HepG2 (cell line): ENCODE data around the gene CCT3. TPM values are rescaled to one million over a fixed set of nuclear protein-coding genes. Genes with fewer than 3 reads are reported as not detected.

Experiments
- FLYWCH1 ChIP-seq: sonication (generic); formaldehyde crosslinking; IDR thresholded peaks from 2 replicates; pipeline ENCODE4 v1.8.1; 2023; ENCODE audit warnings: mild to moderate bottlenecking, missing genetic modification reagents
- NCOA2 ChIP-seq: sonication (generic); formaldehyde crosslinking; IDR thresholded peaks from 2 replicates; pipeline ENCODE4 v1.8.0; 2022; ENCODE audit warnings: inconsistent platforms
- PRDM15 ChIP-seq: sonication (generic); formaldehyde crosslinking; IDR thresholded peaks from 2 replicates; pipeline ENCODE4 v1.4.0; 2020; ENCODE audit warnings: missing genetic modification reagents
- TEAD3 ChIP-seq: optimal IDR thresholded peaks from 2 replicates; pipeline ENCODE3; 2016; ENCODE audit warnings: borderline replicate concordance
- TOPORS ChIP-seq: sonication (generic); formaldehyde crosslinking; IDR thresholded peaks from 2 replicates; pipeline ENCODE4 v1.8.0; 2023; ENCODE audit warnings: mild to moderate bottlenecking, missing genetic modification reagents
- WIZ ChIP-seq: sonication (generic); formaldehyde crosslinking; IDR thresholded peaks from 2 replicates; pipeline ENCODE4 v1.5.1; 2020; ENCODE audit warnings: mild to moderate bottlenecking, missing genetic modification reagents
- ZBTB38 ChIP-seq: sonication (generic); formaldehyde crosslinking; IDR thresholded peaks from 2 replicates; pipeline ENCODE4 v1.5.1; 2020; ENCODE audit warnings: mild to moderate bottlenecking, missing genetic modification reagents
- ZHX1 ChIP-seq: sonication (generic); formaldehyde crosslinking; IDR thresholded peaks from 2 replicates; pipeline ENCODE4 v1.8.1; 2022; ENCODE audit warnings: low read depth, mild to moderate bottlenecking, missing genetic modification reagents
- ZNF550 ChIP-seq: sonication (generic); formaldehyde crosslinking; IDR thresholded peaks from 2 replicates; pipeline ENCODE4 v1.4.0; 2020; ENCODE audit warnings: mild to moderate bottlenecking, missing genetic modification reagents, borderline replicate concordance
- ZNF891 ChIP-seq: sonication (generic); formaldehyde crosslinking; IDR thresholded peaks from 2 replicates; pipeline ENCODE4 v1.5.0; 2020; ENCODE audit warnings: mild to moderate bottlenecking, missing genetic modification reagents
- polyA plus RNA-seq, 8 experiments: library from polyadenylated mRNA; depleted of rRNA in 3 of 8; stranded (reverse) in 7 of 8; unstranded in 1 of 8; fragments of >200 nt; fragmentation: Illumina TruSeq in 4 of 8; extraction: Trizol in 4 of 8; gene quantifications; 2 replicates each; pipeline versions ENCODE4 v1.2.1 to v1.2.3, GENCODE V29; 2011 to 2016; ENCODE audit warnings: low read depth in 4 of 8, missing spikeins in 1 of 8, mixed read lengths in 1 of 8; ENCODE audit not compliant: insufficient read depth in 1 of 8
- total RNA-seq, 5 experiments: library from RNA; depleted of rRNA; stranded (reverse); fragments of >200 nt; fragmentation: Illumina TruSeq; extraction: Trizol; gene quantifications; 2 replicates each; pipeline ENCODE4 v1.2.3, GENCODE V29; 2016; ENCODE audit warnings: low read depth in 1 of 5
- TF ChIP-seq, protein P1 (sequence below): sonication (generic); formaldehyde crosslinking; conservative IDR thresholded peaks from 2 replicates; pipeline ENCODE4 v1.4.0; 2020; ENCODE audit warnings: missing genetic modification reagents
- TF ChIP-seq, protein P2 (sequence below): sonication (generic); formaldehyde crosslinking; IDR thresholded peaks from 2 replicates; pipeline ENCODE4 v1.5.1; 2020; ENCODE audit warnings: missing genetic modification reagents, mild to moderate bottlenecking, borderline replicate concordance

CCT3 gene
- total and polyA plus RNA-seq, 2 of the 13 experiments (the other 11 are each of a cell fraction or from before 2014, with no cell fraction given): 319 to 615 TPM

DNA sequence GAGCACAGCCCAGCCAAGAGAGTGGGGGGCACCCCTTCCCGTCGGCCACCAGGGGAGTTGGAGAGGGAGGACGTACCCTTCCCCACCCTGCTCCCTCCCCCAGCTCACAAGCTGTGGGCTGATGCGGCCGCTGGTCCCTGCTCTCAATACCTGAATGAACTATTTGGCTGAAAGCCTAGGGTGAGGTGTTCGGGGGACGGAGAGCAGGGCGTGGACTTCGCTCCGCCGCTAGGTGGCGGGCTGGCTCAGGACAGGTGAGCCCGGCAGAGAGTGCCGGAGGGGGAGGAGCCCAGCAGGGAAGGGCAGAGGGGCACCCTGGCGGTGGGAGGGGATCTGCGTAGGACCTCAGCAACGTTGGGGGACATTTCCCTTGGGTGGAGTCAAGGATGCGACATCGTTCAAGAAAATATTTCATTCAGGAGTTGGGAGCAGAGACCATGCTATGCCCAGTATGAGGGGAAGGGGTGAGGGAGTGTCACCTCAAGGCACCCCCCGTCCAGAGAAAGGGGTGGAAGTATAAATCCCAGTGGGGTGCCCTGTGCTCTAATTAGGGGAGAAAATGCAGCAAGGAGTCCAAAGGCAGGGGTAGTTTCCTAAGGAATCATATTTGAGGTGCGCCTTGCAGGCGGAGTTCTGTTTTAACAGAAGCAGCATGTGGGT, 18.9 kb upstream of the CCT3 start (continued):
- no peak for TF ChIP-seq PRDM15 (CRISPR knock-in tag)
- no peak for TF ChIP-seq ZHX1
- TF ChIP-seq ZBTB38 (CRISPR knock-in tag): peak; percentile 48; the same call in 1 of the 2 replicates
- no peak for TF ChIP-seq ZNF891 (CRISPR knock-in tag)
- TF ChIP-seq FLYWCH1 (CRISPR knock-in tag): no peak
- TF ChIP-seq WIZ (CRISPR knock-in tag): peak; percentile 41; the same call in 1 of the 2 replicates
- TF ChIP-seq ZNF550 (CRISPR knock-in tag): no peak
- TF ChIP-seq NCOA2 (CRISPR knock-in tag): peak; percentile 26; the same call in 1 of the 2 replicates
- TF ChIP-seq TEAD3 (CRISPR knock-in tag): peak; percentile 35
- TF ChIP-seq TOPORS (CRISPR knock-in tag): no peak
- TF ChIP-seq, protein P1, sequence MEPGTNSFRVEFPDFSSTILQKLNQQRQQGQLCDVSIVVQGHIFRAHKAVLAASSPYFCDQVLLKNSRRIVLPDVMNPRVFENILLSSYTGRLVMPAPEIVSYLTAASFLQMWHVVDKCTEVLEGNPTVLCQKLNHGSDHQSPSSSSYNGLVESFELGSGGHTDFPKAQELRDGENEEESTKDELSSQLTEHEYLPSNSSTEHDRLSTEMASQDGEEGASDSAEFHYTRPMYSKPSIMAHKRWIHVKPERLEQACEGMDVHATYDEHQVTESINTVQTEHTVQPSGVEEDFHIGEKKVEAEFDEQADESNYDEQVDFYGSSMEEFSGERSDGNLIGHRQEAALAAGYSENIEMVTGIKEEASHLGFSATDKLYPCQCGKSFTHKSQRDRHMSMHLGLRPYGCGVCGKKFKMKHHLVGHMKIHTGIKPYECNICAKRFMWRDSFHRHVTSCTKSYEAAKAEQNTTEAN: no peak
- TF ChIP-seq, protein P2, sequence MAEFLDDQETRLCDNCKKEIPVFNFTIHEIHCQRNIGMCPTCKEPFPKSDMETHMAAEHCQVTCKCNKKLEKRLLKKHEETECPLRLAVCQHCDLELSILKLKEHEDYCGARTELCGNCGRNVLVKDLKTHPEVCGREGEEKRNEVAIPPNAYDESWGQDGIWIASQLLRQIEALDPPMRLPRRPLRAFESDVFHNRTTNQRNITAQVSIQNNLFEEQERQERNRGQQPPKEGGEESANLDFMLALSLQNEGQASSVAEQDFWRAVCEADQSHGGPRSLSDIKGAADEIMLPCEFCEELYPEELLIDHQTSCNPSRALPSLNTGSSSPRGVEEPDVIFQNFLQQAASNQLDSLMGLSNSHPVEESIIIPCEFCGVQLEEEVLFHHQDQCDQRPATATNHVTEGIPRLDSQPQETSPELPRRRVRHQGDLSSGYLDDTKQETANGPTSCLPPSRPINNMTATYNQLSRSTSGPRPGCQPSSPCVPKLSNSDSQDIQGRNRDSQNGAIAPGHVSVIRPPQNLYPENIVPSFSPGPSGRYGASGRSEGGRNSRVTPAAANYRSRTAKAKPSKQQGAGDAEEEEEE: 0 out of 2 replicates have a peak, but pooled peaks have one; percentile 58
